Liver (tissue), 9 donors: ENCODE measurements around the gene RPS6KA5. TPM values are rescaled to one million over a fixed set of nuclear protein-coding genes. Genes with fewer than 3 reads are reported as not detected.

Experiments
- DNase-seq: peaks from one replicate; pipeline ENCODE4 v3.0.0-alpha.2; 2017; ENCODE audit warnings: low spot score
- H3K27ac ChIP-seq, 2 donors: one replicate each; pipeline ENCODE4 v1.7.0; 2013; ENCODE audit warnings: inconsistent platforms in 2 of 2, low read length in 2 of 2, control low read depth in 1 of 2, low read depth in 1 of 2, mild to moderate bottlenecking in 1 of 2
- H3K27me3 ChIP-seq, 4 donors: one replicate each; pipeline versions ENCODE4 v1.6.1 to v1.7.0; 2013; ENCODE audit warnings: low read length in 3 of 4, inconsistent platforms in 1 of 4, mild to moderate bottlenecking in 1 of 4, moderate library complexity in 1 of 4; ENCODE audit not compliant: control insufficient read depth in 4 of 4, insufficient read depth in 4 of 4
- H3K36me3 ChIP-seq, 4 donors: one replicate each; pipeline versions ENCODE4 v1.6.1 to v1.7.0; 2013; ENCODE audit warnings: low read length in 3 of 4, mild to moderate bottlenecking in 3 of 4, low read depth in 1 of 4, moderate library complexity in 1 of 4; ENCODE audit not compliant: control insufficient read depth in 4 of 4, insufficient read depth in 3 of 4
- H3K4me1 ChIP-seq, 4 donors: one replicate each; pipeline versions ENCODE4 v1.6.1 to v1.7.0; 2013; ENCODE audit warnings: low read length in 3 of 4, mild to moderate bottlenecking in 3 of 4, moderate library complexity in 1 of 4; ENCODE audit not compliant: control insufficient read depth in 4 of 4, insufficient read depth in 4 of 4
- H3K4me3 ChIP-seq, 3 donors: one replicate each; pipeline versions ENCODE4 v1.6.1 to v1.7.0; 2013; ENCODE audit warnings: low read length in 3 of 3, control low read depth in 1 of 3, low read depth in 1 of 3, mild to moderate bottlenecking in 1 of 3
- H3K9ac ChIP-seq, 2 donors: one replicate each; pipeline ENCODE4 v1.7.0; 2013; ENCODE audit warnings: low read length in 2 of 2, mild to moderate bottlenecking in 2 of 2, moderate library complexity in 2 of 2, control low read depth in 1 of 2, low read depth in 1 of 2
- H3K9me3 ChIP-seq, 4 donors: one replicate each; pipeline versions ENCODE4 v1.6.1 to v1.7.0; 2013; ENCODE audit warnings: low read length in 3 of 4; ENCODE audit not compliant: control insufficient read depth in 4 of 4
- EGR1 ChIP-seq, 2 donors: IDR thresholded peaks; 2 replicates each; pipeline ENCODE4 v1.6.1; 2016 to 2018; ENCODE audit warnings: antibody characterized with exemption in 2 of 2, low read depth in 2 of 2
- FOXA1 ChIP-seq: IDR thresholded peaks from 2 replicates; pipeline ENCODE4 v1.6.1; 2016; ENCODE audit warnings: antibody characterized with exemption
- FOXA2 ChIP-seq: IDR thresholded peaks from 2 replicates; pipeline ENCODE4 v1.6.1; 2016; ENCODE audit warnings: antibody characterized with exemption
- HNF4A ChIP-seq, 2 donors: conservative IDR thresholded peaks; 2 replicates each; pipeline ENCODE4 v1.6.1; 2016; ENCODE audit warnings: antibody characterized with exemption in 2 of 2, mild to moderate bottlenecking in 2 of 2
- HNF4G ChIP-seq: IDR thresholded peaks from 2 replicates; pipeline ENCODE4 v1.6.1; 2016; ENCODE audit warnings: antibody characterized with exemption
- JUND ChIP-seq, 2 donors: IDR thresholded peaks; 2 replicates each; pipeline ENCODE4 v1.6.1; 2016; ENCODE audit warnings: antibody characterized with exemption in 2 of 2
- NR2F2 ChIP-seq: IDR thresholded peaks from 2 replicates; pipeline ENCODE4 v1.6.1; 2016; ENCODE audit warnings: antibody characterized with exemption
- RAD21 ChIP-seq, 2 donors: IDR thresholded peaks; 2 replicates each; pipeline ENCODE4 v1.6.1; 2016; ENCODE audit warnings: antibody characterized with exemption in 2 of 2, mild to moderate bottlenecking in 2 of 2
- RXRA ChIP-seq, 2 donors: IDR thresholded peaks; 2 replicates each; pipeline ENCODE4 v1.6.1; 2017 to 2018; ENCODE audit warnings: antibody characterized with exemption in 2 of 2, mild to moderate bottlenecking in 1 of 2
- SP1 ChIP-seq: IDR thresholded peaks from 2 replicates; pipeline ENCODE4 v1.6.1; 2018; ENCODE audit warnings: antibody characterized with exemption, mild to moderate bottlenecking
- YY1 ChIP-seq: IDR thresholded peaks from 2 replicates; pipeline ENCODE4 v1.6.1; 2016; ENCODE audit warnings: antibody characterized with exemption, mild to moderate bottlenecking
- WGBS: extraction: QIAGEN DNeasy Blood & Tissue Kit; methylation state at CpG from one replicate; pipeline ENCODE4 v1.1.7; 2013; 5-methylcytosine and 5-hydroxymethylcytosine counted together
- polyA plus RNA-seq, 2 donors: library from polyadenylated mRNA; stranded (reverse) in 1 of 2; unstranded in 1 of 2; fragments of 200-250 nt in 1 of 2; fragments of >200 nt in 1 of 2; fragmentation: Nextera tagmentation in 1 of 2; extraction: Ambion mirVana in 1 of 2; gene quantifications; one replicate each; pipeline versions ENCODE4 v1.2.1 to v1.2.3, GENCODE V29; 2013 to 2015
- total RNA-seq, 2 donors: library from RNA; depleted of rRNA; stranded (reverse); fragments of >200 nt; gene quantifications; one replicate each; pipeline ENCODE4 v1.2.3, GENCODE V29; 2014
- TF ChIP-seq, protein P1 (sequence below): IDR thresholded peaks from 2 replicates; pipeline ENCODE4 v1.6.1; 2016; ENCODE audit warnings: antibody characterized with exemption
- TF ChIP-seq, protein P2 (sequence below): fragments of 150-350 bp; IDR thresholded peaks from 2 replicates; pipeline ENCODE4 v1.5.1; 2017; ENCODE audit warnings: improper control_type of control experiment, low read depth, low read length; ENCODE audit not compliant: missing input control
- TF ChIP-seq, protein P3 (sequence below): IDR thresholded peaks from 2 replicates; pipeline ENCODE4 v1.6.1; 2016; ENCODE audit warnings: antibody characterized with exemption
- TF ChIP-seq, protein P4 (sequence below): IDR thresholded peaks from 2 replicates; pipeline ENCODE4 v1.6.1; 2016; ENCODE audit warnings: antibody characterized with exemption, mild to moderate bottlenecking
- donor health status: healthy.
- donor health status: healthy.
- donor health status: healthy.
- donor health status: healthy.
- donor health status: healthy.

Gene RPS6KA5
- total and polyA plus RNA-seq, 4 donors: 0.52 to 2.3 (median 1.3) TPM

DNA sequence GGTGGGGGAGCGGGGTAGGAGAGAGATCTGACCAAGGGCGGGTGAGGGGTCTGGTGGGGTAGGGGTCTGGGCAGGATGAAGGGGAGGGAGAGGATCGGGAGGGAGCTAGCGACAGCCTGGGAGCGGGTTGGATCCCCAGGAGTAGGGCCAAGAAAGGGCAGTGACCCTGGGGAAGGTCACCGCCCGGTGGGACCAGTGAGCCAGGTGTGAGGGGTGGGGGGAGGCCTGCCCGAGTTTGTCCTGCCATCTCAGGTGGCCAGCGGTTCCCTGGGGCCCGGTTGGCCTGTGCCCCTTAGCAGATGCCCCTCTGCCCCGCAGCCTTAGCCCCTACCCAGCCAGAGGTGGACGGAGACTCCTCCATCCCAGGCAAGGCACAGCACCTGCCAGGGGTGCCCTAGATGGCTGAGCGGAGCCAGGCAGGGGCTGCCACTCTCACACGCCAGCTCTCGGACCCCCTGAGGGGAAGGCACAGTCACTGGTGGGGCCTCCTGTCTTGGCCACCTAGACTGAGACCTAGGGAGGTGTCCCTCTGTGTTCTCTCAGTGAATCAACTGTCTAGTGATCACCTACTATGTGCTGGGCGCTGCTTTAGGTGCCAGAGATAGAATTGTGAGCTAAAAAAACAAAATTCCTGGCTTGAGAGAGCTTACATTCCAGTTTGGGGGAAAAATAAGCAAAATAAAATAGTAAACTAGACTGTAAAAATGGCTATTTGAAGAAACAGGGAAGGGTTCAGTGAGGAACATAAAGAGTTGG is 243.6 kb downstream of the RPS6KA5 start:
- H3K9ac ChIP-seq: no peak overlapping the region
- DNase-seq: no peak
- H3K9me3 ChIP-seq: no peaks in the 10 kb centered on the region
- peak overlapping the region; percentile 4 to 57 for H3K27ac ChIP-seq
- no peaks in the 10 kb centered on the region for H3K36me3 ChIP-seq
- H3K4me3 ChIP-seq: no peak overlapping the region
- WGBS: 38% methylated on average over 16 of the region's 16 CpGs
- H3K4me1 ChIP-seq: peaks cover 25 to 79% (median 65%) of the 10 kb centered on the region in 4 donors
- TF ChIP-seq RXRA (IDR thresholded peaks at IDR 0.05) (peak in 1 of 2 donors; percentile 76), RAD21 (IDR thresholded peaks at IDR 0.05) (no peak)
- TF ChIP-seq, protein P1, sequence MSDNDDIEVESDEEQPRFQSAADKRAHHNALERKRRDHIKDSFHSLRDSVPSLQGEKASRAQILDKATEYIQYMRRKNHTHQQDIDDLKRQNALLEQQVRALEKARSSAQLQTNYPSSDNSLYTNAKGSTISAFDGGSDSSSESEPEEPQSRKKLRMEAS: no peak
- TF ChIP-seq, protein P2, sequence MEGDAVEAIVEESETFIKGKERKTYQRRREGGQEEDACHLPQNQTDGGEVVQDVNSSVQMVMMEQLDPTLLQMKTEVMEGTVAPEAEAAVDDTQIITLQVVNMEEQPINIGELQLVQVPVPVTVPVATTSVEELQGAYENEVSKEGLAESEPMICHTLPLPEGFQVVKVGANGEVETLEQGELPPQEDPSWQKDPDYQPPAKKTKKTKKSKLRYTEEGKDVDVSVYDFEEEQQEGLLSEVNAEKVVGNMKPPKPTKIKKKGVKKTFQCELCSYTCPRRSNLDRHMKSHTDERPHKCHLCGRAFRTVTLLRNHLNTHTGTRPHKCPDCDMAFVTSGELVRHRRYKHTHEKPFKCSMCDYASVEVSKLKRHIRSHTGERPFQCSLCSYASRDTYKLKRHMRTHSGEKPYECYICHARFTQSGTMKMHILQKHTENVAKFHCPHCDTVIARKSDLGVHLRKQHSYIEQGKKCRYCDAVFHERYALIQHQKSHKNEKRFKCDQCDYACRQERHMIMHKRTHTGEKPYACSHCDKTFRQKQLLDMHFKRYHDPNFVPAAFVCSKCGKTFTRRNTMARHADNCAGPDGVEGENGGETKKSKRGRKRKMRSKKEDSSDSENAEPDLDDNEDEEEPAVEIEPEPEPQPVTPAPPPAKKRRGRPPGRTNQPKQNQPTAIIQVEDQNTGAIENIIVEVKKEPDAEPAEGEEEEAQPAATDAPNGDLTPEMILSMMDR: no peak
- no peaks in the 10 kb centered on the region for H3K27me3 ChIP-seq

- no peak for TF ChIP-seq FOXA1
- TF ChIP-seq, protein P2: peak; percentile 49
- no peak for DNase-seq
- H3K27me3 ChIP-seq: no peaks in the 10 kb centered on the region
- no peaks in the 10 kb centered on the region for H3K9me3 ChIP-seq
- H3K36me3 ChIP-seq: no peaks in the 10 kb centered on the region
- H3K9ac ChIP-seq: peak within 1 kb of the TSS; percentile 21 to 36
- WGBS: 1% methylated on average over 111 of the region's 111 CpGs
- H3K4me1 ChIP-seq: peaks cover 28 to 87% (median 71%) of the 10 kb centered on the region in 4 donors
- H3K27ac ChIP-seq: peak within 1 kb of the TSS; percentile 48 to 73
- peak within 1 kb of the TSS; percentile 28 to 84 (median 63) for H3K4me3 ChIP-seq
Observed at GRCh38 chr14:90815822-90816662, 244.4 kb downstream of the RPS6KA5 start, which contains the start of gene TTC7B. TTC7B (minus strand) TSS chr14:90816430; CDS start chr14:90816295, 135 bp downstream.

DNA sequence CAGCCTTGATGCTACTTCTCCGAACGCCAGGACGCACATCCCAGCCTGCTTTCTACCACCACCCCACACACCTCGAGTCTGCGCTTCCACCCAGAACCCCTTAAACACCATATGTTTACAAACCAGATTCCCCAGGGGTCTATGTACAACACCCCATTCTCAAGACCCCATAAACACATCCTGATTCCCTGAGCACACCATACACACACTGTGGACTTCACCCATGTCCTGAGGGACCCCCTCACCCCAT is 244.9 kb downstream of the RPS6KA5 start:
- peaks cover 29 to 87% (median 72%) of the 10 kb centered on the region in 4 donors for H3K4me1 ChIP-seq
- H3K27me3 ChIP-seq: no peaks in the 10 kb centered on the region
- no peaks in the 10 kb centered on the region for H3K9me3 ChIP-seq
- DNase-seq: no peak
- 17% methylated on average over 5 of the region's 5 CpGs for WGBS
- TF ChIP-seq RAD21 (IDR thresholded peaks at IDR 0.05) (no peak), EGR1 (IDR thresholded peaks at IDR 0.05; ENCODE audit: low read depth in 2 of 2) (no peak), FOXA1 (no peak), HNF4G (no peak), HNF4A (conservative IDR thresholded peaks at IDR 0.05) (no peak), YY1 (no peak), JUND (IDR thresholded peaks at IDR 0.05) (no peak), SP1 (no peak), NR2F2 (no peak), RXRA (IDR thresholded peaks at IDR 0.05) (no peak), FOXA2 (no peak)
- TF ChIP-seq, protein P3, sequence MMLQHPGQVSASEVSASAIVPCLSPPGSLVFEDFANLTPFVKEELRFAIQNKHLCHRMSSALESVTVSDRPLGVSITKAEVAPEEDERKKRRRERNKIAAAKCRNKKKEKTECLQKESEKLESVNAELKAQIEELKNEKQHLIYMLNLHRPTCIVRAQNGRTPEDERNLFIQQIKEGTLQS: no peak
- TF ChIP-seq, protein P1: no peak
- TF ChIP-seq, protein P4, sequence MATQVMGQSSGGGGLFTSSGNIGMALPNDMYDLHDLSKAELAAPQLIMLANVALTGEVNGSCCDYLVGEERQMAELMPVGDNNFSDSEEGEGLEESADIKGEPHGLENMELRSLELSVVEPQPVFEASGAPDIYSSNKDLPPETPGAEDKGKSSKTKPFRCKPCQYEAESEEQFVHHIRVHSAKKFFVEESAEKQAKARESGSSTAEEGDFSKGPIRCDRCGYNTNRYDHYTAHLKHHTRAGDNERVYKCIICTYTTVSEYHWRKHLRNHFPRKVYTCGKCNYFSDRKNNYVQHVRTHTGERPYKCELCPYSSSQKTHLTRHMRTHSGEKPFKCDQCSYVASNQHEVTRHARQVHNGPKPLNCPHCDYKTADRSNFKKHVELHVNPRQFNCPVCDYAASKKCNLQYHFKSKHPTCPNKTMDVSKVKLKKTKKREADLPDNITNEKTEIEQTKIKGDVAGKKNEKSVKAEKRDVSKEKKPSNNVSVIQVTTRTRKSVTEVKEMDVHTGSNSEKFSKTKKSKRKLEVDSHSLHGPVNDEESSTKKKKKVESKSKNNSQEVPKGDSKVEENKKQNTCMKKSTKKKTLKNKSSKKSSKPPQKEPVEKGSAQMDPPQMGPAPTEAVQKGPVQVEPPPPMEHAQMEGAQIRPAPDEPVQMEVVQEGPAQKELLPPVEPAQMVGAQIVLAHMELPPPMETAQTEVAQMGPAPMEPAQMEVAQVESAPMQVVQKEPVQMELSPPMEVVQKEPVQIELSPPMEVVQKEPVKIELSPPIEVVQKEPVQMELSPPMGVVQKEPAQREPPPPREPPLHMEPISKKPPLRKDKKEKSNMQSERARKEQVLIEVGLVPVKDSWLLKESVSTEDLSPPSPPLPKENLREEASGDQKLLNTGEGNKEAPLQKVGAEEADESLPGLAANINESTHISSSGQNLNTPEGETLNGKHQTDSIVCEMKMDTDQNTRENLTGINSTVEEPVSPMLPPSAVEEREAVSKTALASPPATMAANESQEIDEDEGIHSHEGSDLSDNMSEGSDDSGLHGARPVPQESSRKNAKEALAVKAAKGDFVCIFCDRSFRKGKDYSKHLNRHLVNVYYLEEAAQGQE: no peak
- H3K27ac ChIP-seq: peak overlapping the region; percentile 48 to 73
- no peaks in the 10 kb centered on the region for H3K36me3 ChIP-seq
- H3K9ac ChIP-seq: peak overlapping the region; percentile 21 to 36
- H3K4me3 ChIP-seq: peak overlapping the region; percentile 28 to 84 (median 63)
